ENCODE results near the gene NAALADL1. TPM values are rescaled to one million over a fixed set of nuclear protein-coding genes. Genes with fewer than 3 reads are reported as not detected.

NAALADL1 gene, protein sequence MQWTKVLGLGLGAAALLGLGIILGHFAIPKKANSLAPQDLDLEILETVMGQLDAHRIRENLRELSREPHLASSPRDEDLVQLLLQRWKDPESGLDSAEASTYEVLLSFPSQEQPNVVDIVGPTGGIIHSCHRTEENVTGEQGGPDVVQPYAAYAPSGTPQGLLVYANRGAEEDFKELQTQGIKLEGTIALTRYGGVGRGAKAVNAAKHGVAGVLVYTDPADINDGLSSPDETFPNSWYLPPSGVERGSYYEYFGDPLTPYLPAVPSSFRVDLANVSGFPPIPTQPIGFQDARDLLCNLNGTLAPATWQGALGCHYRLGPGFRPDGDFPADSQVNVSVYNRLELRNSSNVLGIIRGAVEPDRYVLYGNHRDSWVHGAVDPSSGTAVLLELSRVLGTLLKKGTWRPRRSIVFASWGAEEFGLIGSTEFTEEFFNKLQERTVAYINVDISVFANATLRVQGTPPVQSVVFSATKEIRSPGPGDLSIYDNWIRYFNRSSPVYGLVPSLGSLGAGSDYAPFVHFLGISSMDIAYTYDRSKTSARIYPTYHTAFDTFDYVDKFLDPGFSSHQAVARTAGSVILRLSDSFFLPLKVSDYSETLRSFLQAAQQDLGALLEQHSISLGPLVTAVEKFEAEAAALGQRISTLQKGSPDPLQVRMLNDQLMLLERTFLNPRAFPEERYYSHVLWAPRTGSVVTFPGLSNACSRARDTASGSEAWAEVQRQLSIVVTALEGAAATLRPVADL
- total RNA-seq (10 to 100 TPM; 12.4 to 22.0 TPM), polyA plus RNA-seq (10 to 100 TPM in 1 of 2 donors, 1 to 10 TPM in 1; 7.4 to 14.0 TPM)
- long read RNA-seq, donor 1, partial matches to known transcripts: 0 of 2 reads
- long read RNA-seq, donor 1, other reads (novel, unspliced or antisense): 0 of 2 reads
- long read RNA-seq, donor 2, partial matches to known transcripts: 0 of 2 reads
- long read RNA-seq, donor 2, other reads (novel, unspliced or antisense): 0 of 2 reads
- long read RNA-seq, donor 3, partial matches to known transcripts: 0 of 1 reads
- long read RNA-seq, donor 3, other reads (novel, unspliced or antisense): 0 of 1 reads
- long read RNA-seq, donor 4, partial matches to known transcripts: 0 of 1 reads
- long read RNA-seq, donor 4, other reads (novel, unspliced or antisense): 0 of 1 reads
- long read RNA-seq, donor 5, partial matches to known transcripts: 0 of 1 reads
- long read RNA-seq, donor 5, other reads (novel, unspliced or antisense): 0 of 1 reads

DNA sequence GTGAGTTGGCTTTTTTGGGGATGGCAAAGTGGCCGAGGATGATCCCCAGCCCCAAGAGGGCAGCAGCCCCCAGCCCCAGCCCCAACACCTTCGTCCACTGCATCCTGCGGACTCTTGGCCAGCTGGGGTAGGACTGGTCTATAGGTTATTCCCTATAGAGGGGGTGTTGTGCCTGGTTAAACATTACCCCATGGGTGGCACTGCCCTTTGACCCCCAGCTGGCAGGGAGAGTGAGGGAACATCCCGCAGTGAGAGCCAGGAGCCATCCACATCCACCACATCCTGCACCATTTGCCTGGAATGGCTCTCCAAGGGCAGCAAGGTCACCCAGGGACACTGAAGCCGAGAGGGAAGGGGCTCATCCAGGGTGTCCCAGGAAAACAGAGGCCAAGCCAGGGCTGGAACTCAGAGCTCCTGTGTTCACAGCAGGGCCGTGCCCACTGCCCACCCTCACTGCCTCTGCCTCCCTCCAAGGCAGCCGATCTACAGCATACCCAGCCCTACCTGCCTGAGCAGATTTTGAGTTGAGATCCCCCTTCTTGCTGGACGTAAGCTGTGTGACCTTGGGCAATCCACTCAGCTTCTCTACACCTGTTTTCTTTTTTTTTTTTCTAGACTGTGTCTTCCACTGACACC lies at the start of gene NAALADL1:
NAALADL1 (minus strand) TSS at position 135 of the 636 bp plus-strand sequence; CDS start at position 103, 32 bp downstream.
- Histone ChIP-seq H3K9me3 (ENCODE audit: control insufficient read depth in 4 of 4, insufficient read depth in 3 of 4, low read length in 3 of 4) (no peaks in the 10 kb centered on the region), H3K36me3 (ENCODE audit: control insufficient read depth in 4 of 4, insufficient read depth in 4 of 4, low read length in 4 of 4) (no peaks in the 10 kb centered on the region), H3K4me1 (ENCODE audit: control insufficient read depth in 5 of 5, insufficient read depth in 5 of 5, low read length in 5 of 5) (no peaks in the 10 kb centered on the region), H3K27ac (ENCODE audit: low read depth in 1 of 2, low read length in 1 of 2) (no peak within 1 kb of the TSS), H3K27me3 (ENCODE audit: control insufficient read depth in 3 of 3, insufficient read depth in 3 of 3, low read length in 2 of 3) (no peaks in the 10 kb centered on the region), H3K9ac (ENCODE audit: insufficient read depth in 1 of 2, low read length in 2 of 2) (no peak within 1 kb of the TSS), H3K4me3 (no peak within 1 kb of the TSS)
- ATAC-seq (ENCODE audit: insufficient read depth, low FRiP score) (no peak), DNase-seq (no peak)
- TF ChIP-seq, protein P1, sequence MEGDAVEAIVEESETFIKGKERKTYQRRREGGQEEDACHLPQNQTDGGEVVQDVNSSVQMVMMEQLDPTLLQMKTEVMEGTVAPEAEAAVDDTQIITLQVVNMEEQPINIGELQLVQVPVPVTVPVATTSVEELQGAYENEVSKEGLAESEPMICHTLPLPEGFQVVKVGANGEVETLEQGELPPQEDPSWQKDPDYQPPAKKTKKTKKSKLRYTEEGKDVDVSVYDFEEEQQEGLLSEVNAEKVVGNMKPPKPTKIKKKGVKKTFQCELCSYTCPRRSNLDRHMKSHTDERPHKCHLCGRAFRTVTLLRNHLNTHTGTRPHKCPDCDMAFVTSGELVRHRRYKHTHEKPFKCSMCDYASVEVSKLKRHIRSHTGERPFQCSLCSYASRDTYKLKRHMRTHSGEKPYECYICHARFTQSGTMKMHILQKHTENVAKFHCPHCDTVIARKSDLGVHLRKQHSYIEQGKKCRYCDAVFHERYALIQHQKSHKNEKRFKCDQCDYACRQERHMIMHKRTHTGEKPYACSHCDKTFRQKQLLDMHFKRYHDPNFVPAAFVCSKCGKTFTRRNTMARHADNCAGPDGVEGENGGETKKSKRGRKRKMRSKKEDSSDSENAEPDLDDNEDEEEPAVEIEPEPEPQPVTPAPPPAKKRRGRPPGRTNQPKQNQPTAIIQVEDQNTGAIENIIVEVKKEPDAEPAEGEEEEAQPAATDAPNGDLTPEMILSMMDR (IDR thresholded peaks at IDR 0.05; ENCODE audit: control extremely low read depth, extremely low read depth): no peak
- 79 to 83% methylated on average over 8 of the region's 8 CpGs for WGBS, 2 donors

DNA sequence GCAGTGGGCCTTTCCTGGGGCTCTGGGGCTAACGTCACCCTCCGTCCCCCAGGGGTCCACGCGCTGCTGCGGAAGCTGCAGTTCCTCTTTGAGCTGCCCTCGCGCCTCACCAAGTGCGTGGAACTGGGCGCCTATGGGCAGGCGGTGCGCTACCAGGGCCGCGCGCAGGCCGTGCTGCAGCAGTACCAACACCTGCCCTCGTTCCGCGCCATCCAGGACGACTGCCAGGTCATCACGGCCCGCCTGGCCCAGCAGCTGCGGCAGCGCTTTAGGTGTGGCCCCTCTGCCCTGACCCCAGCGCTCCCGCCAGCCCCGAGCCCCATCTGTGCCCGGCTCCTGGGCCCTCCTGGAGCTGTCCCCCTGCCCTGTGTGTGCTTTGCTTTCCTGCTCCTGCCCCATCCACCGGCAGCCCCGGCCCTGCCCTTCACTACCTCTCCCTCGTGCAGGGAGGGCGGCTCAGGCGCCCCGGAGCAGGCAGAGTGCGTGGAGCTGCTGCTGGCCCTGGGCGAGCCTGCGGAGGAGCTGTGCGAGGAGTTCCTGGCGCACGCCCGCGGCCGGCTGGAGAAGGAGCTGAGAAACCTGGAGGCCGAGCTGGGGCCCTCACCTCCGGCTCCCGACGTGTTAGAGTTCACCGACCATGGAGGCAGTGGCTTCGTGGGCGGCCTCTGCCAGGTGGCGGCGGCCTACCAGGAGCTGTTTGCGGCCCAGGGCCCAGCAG lies 49.6 kb upstream of the NAALADL1 start:
- Histone ChIP-seq H3K27me3 (ENCODE audit: control insufficient read depth in 3 of 3, insufficient read depth in 3 of 3, low read length in 2 of 3) (peaks cover 0 to 2% (median 0%) of the 10 kb centered on the region in 3 donors), H3K36me3 (ENCODE audit: control insufficient read depth in 4 of 4, insufficient read depth in 4 of 4, low read length in 4 of 4) (peaks cover 6 to 31% (median 8%) of the 10 kb centered on the region in 4 donors), H3K4me3 (no peak overlapping the region), H3K4me1 (ENCODE audit: control insufficient read depth in 5 of 5, insufficient read depth in 5 of 5, low read length in 5 of 5) (peaks cover 0 to 18% (median 7%) of the 10 kb centered on the region in 5 donors), H3K27ac (ENCODE audit: low read depth in 1 of 2, low read length in 1 of 2) (no peak overlapping the region), H3K9ac (ENCODE audit: insufficient read depth in 1 of 2, low read length in 2 of 2) (no peak overlapping the region), H3K9me3 (ENCODE audit: control insufficient read depth in 4 of 4, insufficient read depth in 3 of 4, low read length in 3 of 4) (no peaks in the 10 kb centered on the region)
- ATAC-seq (ENCODE audit: insufficient read depth, low FRiP score): no peak
- 96 to 97% methylated on average over 50 to 52 of the region's 52 CpGs for WGBS, 2 donors
- no peak for DNase-seq
- TF ChIP-seq, protein P1 (IDR thresholded peaks at IDR 0.05; ENCODE audit: control extremely low read depth, extremely low read depth): no peak

DNA sequence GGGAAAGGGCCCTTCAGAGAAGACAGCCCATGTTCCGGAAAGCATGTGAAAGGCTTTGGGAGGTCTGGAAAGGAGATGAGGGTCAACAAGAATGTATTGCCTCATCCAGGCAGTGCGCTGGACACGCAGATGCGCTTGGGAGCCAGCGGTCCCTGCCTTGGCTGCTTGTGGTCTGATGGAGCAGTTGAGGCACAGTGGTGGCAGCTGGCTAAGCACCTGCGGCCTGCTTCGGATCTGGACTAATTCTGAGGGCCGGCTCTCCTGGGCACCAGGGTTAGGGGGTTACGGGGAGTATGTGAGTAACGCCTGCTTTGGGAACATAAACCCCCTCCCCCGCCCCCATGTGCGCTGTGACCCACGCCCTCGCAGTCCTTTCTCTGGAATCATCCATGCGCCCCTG lies 48.7 kb upstream of the NAALADL1 start:
- no peak overlapping the region for H3K4me3 ChIP-seq
- no peaks in the 10 kb centered on the region for H3K27me3 ChIP-seq (ENCODE audit: control insufficient read depth in 3 of 3, insufficient read depth in 3 of 3, low read length in 2 of 3)
- peaks cover 8 to 31% (median 9%) of the 10 kb centered on the region in 4 donors for H3K36me3 ChIP-seq (ENCODE audit: control insufficient read depth in 4 of 4, insufficient read depth in 4 of 4, low read length in 4 of 4)
- H3K9me3 ChIP-seq (ENCODE audit: control insufficient read depth in 4 of 4, insufficient read depth in 3 of 4, low read length in 3 of 4): no peaks in the 10 kb centered on the region
- DNase-seq (no peak), ATAC-seq (ENCODE audit: insufficient read depth, low FRiP score) (no peak)
- 96 to 97% methylated on average over 15 of the region's 15 CpGs for WGBS, 2 donors
- peaks cover 0 to 9% (median 7%) of the 10 kb centered on the region in 5 donors for H3K4me1 ChIP-seq (ENCODE audit: control insufficient read depth in 5 of 5, insufficient read depth in 5 of 5, low read length in 5 of 5)
- no peak overlapping the region for H3K27ac ChIP-seq (ENCODE audit: low read depth in 1 of 2, low read length in 1 of 2)
- TF ChIP-seq, protein P1 (IDR thresholded peaks at IDR 0.05; ENCODE audit: control extremely low read depth, extremely low read depth): no peak
- H3K9ac ChIP-seq (ENCODE audit: insufficient read depth in 1 of 2, low read length in 2 of 2): no peak overlapping the region

Data from lung (tissue), 16 donors.